Measurements from ENCODE around the gene GSTA1. TPM values are rescaled to one million over a fixed set of nuclear protein-coding genes. Genes with fewer than 3 reads are reported as not detected.
"Not testable (repeated sequence)": the region's sequence is repeated elsewhere in the genome, so short reads cannot be mapped to it uniquely, and the experiment has no call there.

Gene GSTA1
- total RNA-seq, 1 donor from 2014 or later: 22.2 TPM

GRCh38 chr6:52808660-52809059, 5.0 kb upstream of the GSTA1 start:
- H3K4me1 ChIP-seq: no peaks in the 10 kb centered on the region
- H3K27ac ChIP-seq: no peak overlapping the region
- no peak overlapping the region for H3K4me3 ChIP-seq
- no peaks in the 10 kb centered on the region for H3K27me3 ChIP-seq (ENCODE audit: low read depth)
- H3K36me3 ChIP-seq: no peaks in the 10 kb centered on the region
- ATAC-seq: no peak
- H3K9me3 ChIP-seq: no peaks in the 10 kb centered on the region
- DNase-seq: no peak
- TF ChIP-seq CTCF (IDR thresholded peaks at IDR 0.05): no peak
- intact Hi-C loops (cut with DNase I): no loop called here

- H3K36me3 ChIP-seq: no peaks in the 10 kb centered on the region
- no peaks in the 10 kb centered on the region for H3K4me1 ChIP-seq
- ATAC-seq: no peak
- H3K27ac ChIP-seq: no peak overlapping the region
- H3K9me3 ChIP-seq: no peaks in the 10 kb centered on the region
- intact Hi-C loops (cut with DNase I): no loop called here
- no peak for TF ChIP-seq CTCF (IDR thresholded peaks at IDR 0.05)
- H3K4me3 ChIP-seq: no peak overlapping the region
- DNase-seq: no peak
- H3K27me3 ChIP-seq (ENCODE audit: low read depth): no peaks in the 10 kb centered on the region
Observed at GRCh38 chr6:52802806-52803205, 810 bp downstream of the GSTA1 start.

GRCh38 chr6:52801188-52801841, 2.3 kb downstream of the GSTA1 start:
- Histone ChIP-seq H3K27me3 (ENCODE audit: low read depth) (no peaks in the 10 kb centered on the region), H3K4me1 (no peaks in the 10 kb centered on the region), H3K9me3 (no peaks in the 10 kb centered on the region), H3K36me3 (no peaks in the 10 kb centered on the region), H3K4me3 (no peak overlapping the region), H3K27ac (no peak overlapping the region)
- intact Hi-C loops (cut with DNase I): no loop called here
- no peak for TF ChIP-seq CTCF (IDR thresholded peaks at IDR 0.05)
- DNase-seq (no peak), ATAC-seq (no peak)

- DNase-seq; H3K4me3 ChIP-seq; H3K27ac ChIP-seq; H3K27me3 ChIP-seq (ENCODE audit: low read depth); H3K36me3 ChIP-seq; intact Hi-C loops (cut with DNase I); H3K9me3 ChIP-seq; H3K4me1 ChIP-seq; ATAC-seq: not testable (repeated sequence)
Observed at GRCh38 chr6:52799272-52799671, 4.3 kb downstream of the GSTA1 start.

- H3K27ac ChIP-seq; H3K4me3 ChIP-seq; H3K4me1 ChIP-seq; H3K36me3 ChIP-seq; H3K27me3 ChIP-seq (ENCODE audit: low read depth); DNase-seq; H3K9me3 ChIP-seq; intact Hi-C loops (cut with DNase I); ATAC-seq: not testable (repeated sequence)
Observed at GRCh38 chr6:52794366-52794765, 9.2 kb downstream of the GSTA1 start.

GRCh38 chr6:52790861-52791260, 12.8 kb downstream of the GSTA1 start:
- no peak for TF ChIP-seq CTCF (IDR thresholded peaks at IDR 0.05)
- H3K36me3 ChIP-seq: no peaks in the 10 kb centered on the region
- no peaks in the 10 kb centered on the region for H3K9me3 ChIP-seq
- no peak overlapping the region for H3K27ac ChIP-seq
- H3K4me1 ChIP-seq: no peaks in the 10 kb centered on the region
- DNase-seq: no peak
- no peak for ATAC-seq
- intact Hi-C loops (cut with DNase I): no loop called here
- no peak overlapping the region for H3K4me3 ChIP-seq
- H3K27me3 ChIP-seq (ENCODE audit: low read depth): no peaks in the 10 kb centered on the region

- H3K9me3 ChIP-seq; ATAC-seq; H3K36me3 ChIP-seq; H3K4me3 ChIP-seq; H3K27me3 ChIP-seq (ENCODE audit: low read depth); DNase-seq; H3K27ac ChIP-seq; H3K4me1 ChIP-seq; intact Hi-C loops (cut with DNase I): not testable (repeated sequence)
Observed at GRCh38 chr6:52789658-52790057, 14.0 kb downstream of the GSTA1 start.
